ENCODE results near the gene SEMA6D.

- TF ChIP-seq CTCF (IDR thresholded peaks at IDR 0.05) (no peak), POLR2A (IDR thresholded peaks at IDR 0.05) (no peak)
These were observed 25.4 kb upstream of the SEMA6D start for GRCh38 chr15:47691882-47692281.
